ENCODE data around the gene ARHGAP21. TPM values are rescaled to one million over a fixed set of nuclear protein-coding genes. Genes with fewer than 3 reads are reported as not detected.
"Not testable (repeated sequence)": the region's sequence is repeated elsewhere in the genome, so short reads cannot be mapped to it uniquely, and the experiment has no call there.

The ARHGAP21 gene
- total RNA-seq, 1 donor from 2014 or later, result 27.5 TPM

DNA sequence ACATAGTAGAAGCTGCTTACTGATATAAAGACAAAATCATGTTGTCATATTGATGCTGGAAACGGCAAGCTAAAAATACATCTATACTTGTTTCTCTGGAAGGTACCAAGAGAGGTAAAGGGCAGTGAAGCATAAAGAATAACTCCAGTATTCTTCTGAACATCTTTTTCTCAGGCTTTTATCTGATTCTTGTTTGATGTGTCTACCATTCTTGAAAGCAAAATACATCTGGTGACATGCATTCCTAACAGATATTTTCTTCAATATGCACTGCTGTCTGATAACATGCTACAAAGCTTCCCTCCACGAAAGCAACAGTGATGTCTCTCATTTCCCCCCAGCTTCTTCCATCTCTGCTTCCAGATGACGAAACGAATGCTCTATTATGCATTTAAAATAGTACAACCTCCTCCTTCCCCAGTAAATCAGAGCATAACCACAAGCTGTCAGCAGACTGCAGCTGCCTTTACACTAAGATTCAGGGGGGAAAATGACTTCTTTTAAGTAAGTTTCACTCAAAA is 100.8 kb downstream of the ARHGAP21 start:
- intact Hi-C loops (cut with DNase I), result no loop called here
- H3K4me1 ChIP-seq, result peaks cover 0 to 6% of the 10 kb centered on the region in 2 donors
- no peak overlapping the region for H3K27ac ChIP-seq
- TF ChIP-seq, protein P1, sequence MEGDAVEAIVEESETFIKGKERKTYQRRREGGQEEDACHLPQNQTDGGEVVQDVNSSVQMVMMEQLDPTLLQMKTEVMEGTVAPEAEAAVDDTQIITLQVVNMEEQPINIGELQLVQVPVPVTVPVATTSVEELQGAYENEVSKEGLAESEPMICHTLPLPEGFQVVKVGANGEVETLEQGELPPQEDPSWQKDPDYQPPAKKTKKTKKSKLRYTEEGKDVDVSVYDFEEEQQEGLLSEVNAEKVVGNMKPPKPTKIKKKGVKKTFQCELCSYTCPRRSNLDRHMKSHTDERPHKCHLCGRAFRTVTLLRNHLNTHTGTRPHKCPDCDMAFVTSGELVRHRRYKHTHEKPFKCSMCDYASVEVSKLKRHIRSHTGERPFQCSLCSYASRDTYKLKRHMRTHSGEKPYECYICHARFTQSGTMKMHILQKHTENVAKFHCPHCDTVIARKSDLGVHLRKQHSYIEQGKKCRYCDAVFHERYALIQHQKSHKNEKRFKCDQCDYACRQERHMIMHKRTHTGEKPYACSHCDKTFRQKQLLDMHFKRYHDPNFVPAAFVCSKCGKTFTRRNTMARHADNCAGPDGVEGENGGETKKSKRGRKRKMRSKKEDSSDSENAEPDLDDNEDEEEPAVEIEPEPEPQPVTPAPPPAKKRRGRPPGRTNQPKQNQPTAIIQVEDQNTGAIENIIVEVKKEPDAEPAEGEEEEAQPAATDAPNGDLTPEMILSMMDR (IDR thresholded peaks at IDR 0.05), result no peak
- H3K9me3 ChIP-seq, result no peaks in the 10 kb centered on the region
- DNase-seq (ENCODE audit: low spot score in 2 of 2), result no peak
- no peaks in the 10 kb centered on the region for H3K27me3 ChIP-seq
- H3K4me3 ChIP-seq, result no peak overlapping the region
- H3K36me3 ChIP-seq, result peaks cover 0 to 6% of the 10 kb centered on the region in 2 donors

DNA sequence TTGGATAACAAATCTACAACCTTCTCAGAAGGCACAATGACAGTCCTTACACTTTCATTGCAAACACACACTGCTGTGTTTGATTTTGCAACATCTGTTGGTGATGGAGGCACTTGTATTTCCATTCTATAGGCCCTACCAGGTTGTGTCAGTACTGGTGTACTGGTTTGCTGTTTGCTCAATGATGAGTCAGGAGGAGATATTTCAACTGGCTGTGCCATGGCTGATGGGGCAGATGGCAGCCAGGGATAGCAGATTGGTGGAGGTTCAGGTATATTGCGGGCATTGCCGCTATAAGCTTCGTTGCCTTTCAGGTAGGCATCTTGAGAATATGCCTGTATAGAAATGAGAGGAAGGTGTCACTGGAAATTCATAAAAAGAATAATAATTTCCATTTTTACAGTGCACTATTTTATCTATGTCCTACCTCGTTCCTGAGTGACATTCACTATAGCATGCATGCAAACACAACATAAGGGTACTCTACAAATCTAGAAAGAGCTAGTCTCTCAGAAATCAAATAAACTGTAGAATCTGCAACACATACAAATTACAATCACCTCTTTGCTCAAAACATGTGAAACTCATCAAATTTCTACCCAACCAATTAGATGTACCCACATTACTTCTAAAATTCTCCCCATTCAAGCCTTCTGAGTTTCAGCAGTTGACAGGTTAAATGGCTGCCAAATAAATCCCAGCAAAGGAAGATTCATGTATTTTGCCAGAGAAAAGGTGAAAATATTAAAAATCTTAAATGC is 102.5 kb downstream of the ARHGAP21 start:
- H3K27ac ChIP-seq; H3K4me3 ChIP-seq; DNase-seq (ENCODE audit: low spot score in 2 of 2); H3K27me3 ChIP-seq; H3K36me3 ChIP-seq; H3K4me1 ChIP-seq; H3K9me3 ChIP-seq; intact Hi-C loops (cut with DNase I): not testable (repeated sequence)

DNA sequence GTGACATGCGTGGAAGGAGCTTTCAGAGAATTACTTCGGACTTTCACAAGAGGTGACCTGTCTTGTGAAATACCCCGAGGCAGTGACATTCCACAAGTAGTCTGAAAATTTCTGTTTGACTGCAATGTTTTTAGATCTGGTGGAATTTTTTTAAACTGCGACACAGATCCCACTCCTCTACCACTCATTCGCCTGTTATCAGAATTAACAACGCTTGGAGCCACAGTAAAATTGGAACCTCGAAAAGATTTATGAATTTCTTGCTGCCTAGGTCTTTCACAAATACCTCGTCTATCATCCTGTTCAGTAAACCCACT is 103.7 kb downstream of the ARHGAP21 start:
- H3K27ac ChIP-seq; H3K4me3 ChIP-seq; H3K27me3 ChIP-seq; H3K9me3 ChIP-seq; H3K4me1 ChIP-seq; intact Hi-C loops (cut with DNase I); H3K36me3 ChIP-seq; DNase-seq (ENCODE audit: low spot score in 2 of 2): not testable (repeated sequence)

DNA sequence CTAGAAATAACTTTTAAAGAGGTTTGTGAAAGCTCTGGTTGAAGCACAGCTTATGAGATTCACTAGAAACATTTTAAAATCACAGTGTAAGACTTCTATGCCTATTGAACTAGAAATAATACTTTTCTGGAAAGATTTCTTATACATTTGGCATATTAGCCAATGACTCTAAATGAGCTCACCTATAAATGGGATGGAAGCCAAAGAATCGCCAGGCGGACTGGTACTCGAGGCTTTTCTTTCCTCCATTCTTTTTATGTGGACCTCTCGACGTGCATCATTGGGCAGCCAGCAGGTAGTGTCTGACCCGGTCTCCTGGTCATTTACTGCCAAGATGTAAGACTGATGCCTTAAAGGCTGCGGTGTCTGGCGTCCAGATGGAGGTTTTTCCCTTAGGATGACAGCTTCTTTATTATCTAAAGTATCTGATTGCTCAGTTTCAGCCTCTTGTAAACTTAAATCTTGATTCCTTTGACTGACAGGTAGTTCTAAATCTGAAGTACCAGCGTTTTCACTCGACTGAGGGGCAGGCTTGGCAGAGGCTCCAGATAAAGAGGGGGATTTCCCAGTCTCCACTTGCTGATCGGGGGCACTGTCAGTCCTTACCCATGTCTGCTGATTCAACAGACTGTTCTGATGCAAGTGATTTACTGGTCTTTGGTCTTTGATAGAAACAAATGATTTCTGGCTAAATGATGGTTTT is 104.2 kb downstream of the ARHGAP21 start:
- H3K27me3 ChIP-seq; H3K27ac ChIP-seq; H3K36me3 ChIP-seq; DNase-seq (ENCODE audit: low spot score in 2 of 2); H3K4me3 ChIP-seq; H3K9me3 ChIP-seq; intact Hi-C loops (cut with DNase I); H3K4me1 ChIP-seq: not testable (repeated sequence)

DNA sequence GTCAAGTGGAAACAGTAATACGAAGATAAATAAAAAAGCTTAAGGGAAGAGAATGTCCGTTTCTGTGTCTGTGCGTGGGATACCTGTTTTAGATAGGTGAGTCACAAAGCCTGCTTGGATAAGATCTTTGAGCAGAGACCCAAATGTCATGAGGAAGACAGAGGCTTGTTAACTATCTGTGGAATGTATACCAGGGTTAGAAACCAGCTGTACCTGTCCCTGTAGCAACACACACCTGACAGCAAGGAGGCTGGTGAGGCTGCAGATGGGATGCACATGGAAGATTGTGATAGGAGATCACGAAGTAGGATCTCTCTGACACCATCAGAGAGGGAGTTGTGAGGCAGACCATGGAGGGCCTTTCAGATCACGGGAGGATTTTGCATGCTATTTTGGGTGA is 105.3 kb downstream of the ARHGAP21 start:
- intact Hi-C loops (cut with DNase I), result no loop called here
- peaks cover 0 to 6% of the 10 kb centered on the region in 2 donors for H3K36me3 ChIP-seq
- TF ChIP-seq, protein P1 (IDR thresholded peaks at IDR 0.05), result no peak
- H3K4me3 ChIP-seq, result no peak overlapping the region
- no peak for DNase-seq (ENCODE audit: low spot score in 2 of 2)
- no peak overlapping the region for H3K27ac ChIP-seq
- H3K27me3 ChIP-seq, result no peaks in the 10 kb centered on the region
- peaks cover 0 to 4% of the 10 kb centered on the region in 2 donors for H3K4me1 ChIP-seq
- H3K9me3 ChIP-seq, result no peaks in the 10 kb centered on the region

DNA sequence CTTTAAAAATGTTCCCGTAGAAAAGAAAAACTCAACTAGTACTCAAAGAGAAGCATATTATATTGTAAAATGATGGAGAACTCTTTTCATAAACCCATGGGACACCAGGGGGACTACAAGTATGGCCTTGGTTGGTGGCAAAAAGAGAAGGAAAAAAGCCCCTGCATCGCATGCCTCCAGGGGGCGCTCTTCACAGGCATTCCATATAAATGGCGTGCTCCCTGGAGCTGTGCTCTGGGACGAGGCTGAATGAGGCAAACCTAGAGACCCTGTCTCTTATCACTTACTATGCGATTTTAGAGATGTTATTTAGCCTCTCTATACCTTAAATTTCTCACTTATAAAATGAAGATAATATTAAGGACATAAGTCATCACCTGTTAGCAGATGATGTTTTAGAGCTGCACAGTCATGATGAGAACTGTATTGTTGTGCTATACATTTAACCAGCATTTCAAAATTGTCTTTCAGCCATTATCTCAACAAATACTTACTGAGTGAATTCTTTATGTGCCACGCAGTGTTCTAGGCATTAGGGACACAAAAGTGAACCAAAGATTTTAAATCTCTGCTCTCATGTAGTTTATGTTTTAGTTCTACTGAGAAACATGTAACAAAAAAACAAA is 105.8 kb downstream of the ARHGAP21 start:
- peaks cover 0 to 6% of the 10 kb centered on the region in 2 donors for H3K36me3 ChIP-seq
- no peak overlapping the region for H3K27ac ChIP-seq
- H3K4me1 ChIP-seq, result no peaks in the 10 kb centered on the region
- H3K27me3 ChIP-seq, result no peaks in the 10 kb centered on the region
- H3K4me3 ChIP-seq, result no peak overlapping the region
- no peaks in the 10 kb centered on the region for H3K9me3 ChIP-seq
- TF ChIP-seq, protein P1 (IDR thresholded peaks at IDR 0.05), result peak; percentile 49 to 70 (median 55)
- intact Hi-C loops (cut with DNase I), result no loop called here
- peak in 1 of 2 donors; percentile 67 for DNase-seq (ENCODE audit: low spot score in 2 of 2)

DNA sequence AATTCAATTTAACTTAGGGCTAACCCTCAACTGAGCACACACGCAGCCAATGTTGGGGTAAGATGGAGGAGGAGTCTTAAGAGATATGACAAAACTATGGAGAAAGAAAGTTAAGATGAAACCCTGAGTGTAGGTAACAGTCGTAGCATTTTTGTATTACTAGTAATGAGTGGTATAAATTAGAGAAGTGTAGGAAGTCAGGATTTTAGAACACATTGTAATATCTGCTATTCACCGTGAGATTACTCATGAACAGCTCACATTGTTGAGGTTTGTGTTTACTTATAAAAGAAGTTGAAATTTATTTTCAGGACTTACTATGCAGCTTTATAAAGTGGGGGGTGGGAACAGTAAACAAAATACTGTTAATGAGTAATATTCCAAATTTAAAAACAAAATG is 107.2 kb downstream of the ARHGAP21 start:
- Histone ChIP-seq H3K9me3 (no peaks in the 10 kb centered on the region), H3K36me3 (peaks cover 0 to 6% of the 10 kb centered on the region in 2 donors), H3K4me3 (no peak overlapping the region), H3K4me1 (no peaks in the 10 kb centered on the region), H3K27ac (no peak overlapping the region), H3K27me3 (no peaks in the 10 kb centered on the region)
- intact Hi-C loops (cut with DNase I), result no loop called here
- TF ChIP-seq, protein P1 (IDR thresholded peaks at IDR 0.05), result no peak
- DNase-seq (ENCODE audit: low spot score in 2 of 2), result no peak

Measured in ascending aorta (tissue), 2 donors.